ENCODE measurements around the gene CFAP126.
"Not testable (repeated sequence)": the region's sequence is repeated elsewhere in the genome, so short reads cannot be mapped to it uniquely, and the experiment has no call there.

The CFAP126 gene, protein sequence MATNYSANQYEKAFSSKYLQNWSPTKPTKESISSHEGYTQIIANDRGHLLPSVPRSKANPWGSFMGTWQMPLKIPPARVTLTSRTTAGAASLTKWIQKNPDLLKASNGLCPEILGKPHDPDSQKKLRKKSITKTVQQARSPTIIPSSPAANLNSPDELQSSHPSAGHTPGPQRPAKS

DNA sequence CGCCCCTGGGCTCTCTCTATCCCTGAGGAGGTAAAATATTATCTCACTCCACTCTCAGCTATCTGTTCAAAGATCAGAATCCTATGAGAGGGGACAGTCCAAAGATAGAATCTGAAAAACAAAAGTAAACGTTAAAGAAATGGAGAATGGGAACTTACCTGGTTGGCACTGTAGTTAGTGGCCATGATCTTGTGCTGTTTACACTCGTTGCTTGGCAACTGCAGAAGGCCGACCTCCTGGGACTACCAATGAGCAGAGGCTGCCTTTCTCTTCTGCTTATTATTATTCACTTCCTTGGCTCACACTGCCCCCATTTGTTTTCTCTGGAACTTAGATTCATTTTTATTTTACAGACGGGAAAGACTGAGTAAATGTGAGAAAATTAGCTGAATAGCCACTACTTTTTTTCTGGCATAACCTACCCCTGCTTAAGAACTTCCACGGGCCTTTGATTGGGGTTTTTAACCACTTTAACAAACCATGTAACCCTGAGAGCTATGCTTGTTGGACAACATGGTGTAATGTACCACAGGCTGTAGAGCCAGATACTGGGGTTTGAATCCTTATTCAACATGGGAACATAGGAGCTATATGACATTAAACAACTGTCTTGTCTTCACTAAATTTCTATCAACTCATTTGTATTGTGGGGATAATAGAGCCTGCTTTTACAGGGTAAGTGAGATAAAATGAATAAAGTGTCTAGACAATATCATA, at the start of gene CFAP126:
TSS of gene CFAP126 (minus strand) at position 193 of the 717 bp plus-strand sequence. CDS start at position 185, 8 bp downstream.
- in situ Hi-C loops (cut with MboI; ENCODE audit: low sequenced_read_pairs), result loop anchor here (25.0 kb wide), 1 partner anchor 156 kb away; the partner anchor contains the start of genes APOA2, FCER1G and NDUFS2

DNA sequence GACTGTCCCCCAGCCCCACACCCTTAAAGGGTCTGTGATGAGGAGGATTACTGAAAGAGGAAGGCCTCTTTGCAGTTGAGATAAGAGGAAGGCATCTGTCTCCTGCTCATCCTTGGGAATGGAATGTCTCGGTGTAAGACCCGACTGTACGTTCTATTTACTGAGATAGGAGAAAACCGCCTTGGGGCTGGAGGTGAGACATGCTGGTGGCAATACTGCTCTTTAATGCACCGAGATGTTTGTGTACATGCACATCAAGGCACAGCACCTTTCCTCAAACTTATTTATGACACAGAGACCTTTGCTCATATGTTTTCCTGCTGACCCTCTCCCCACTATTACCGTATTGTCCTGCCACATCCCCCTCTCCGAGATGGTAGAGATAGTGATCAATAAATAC, 45.4 kb upstream of the CFAP126 start:
- in situ Hi-C loops (cut with MboI; ENCODE audit: low sequenced_read_pairs), result not testable (repeated sequence)

DNA sequence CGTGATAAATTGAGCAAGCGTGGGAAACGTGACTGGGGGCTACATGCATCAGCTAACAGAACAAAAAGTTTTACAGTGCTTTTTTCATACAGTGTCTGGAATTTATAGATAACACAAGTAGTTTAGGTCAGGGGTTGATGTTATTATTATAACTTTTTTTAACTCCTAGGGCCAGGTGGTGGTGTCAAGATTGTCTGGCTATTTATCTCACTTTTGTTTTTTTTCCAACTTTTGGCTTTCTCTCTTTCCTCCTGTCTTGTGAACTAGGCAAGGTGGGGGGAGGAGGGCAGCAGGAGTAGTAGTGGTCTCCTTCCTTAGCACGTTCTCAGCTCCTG, 42.9 kb upstream of the CFAP126 start:
- in situ Hi-C loops (cut with MboI; ENCODE audit: low sequenced_read_pairs), result not testable (repeated sequence)

DNA sequence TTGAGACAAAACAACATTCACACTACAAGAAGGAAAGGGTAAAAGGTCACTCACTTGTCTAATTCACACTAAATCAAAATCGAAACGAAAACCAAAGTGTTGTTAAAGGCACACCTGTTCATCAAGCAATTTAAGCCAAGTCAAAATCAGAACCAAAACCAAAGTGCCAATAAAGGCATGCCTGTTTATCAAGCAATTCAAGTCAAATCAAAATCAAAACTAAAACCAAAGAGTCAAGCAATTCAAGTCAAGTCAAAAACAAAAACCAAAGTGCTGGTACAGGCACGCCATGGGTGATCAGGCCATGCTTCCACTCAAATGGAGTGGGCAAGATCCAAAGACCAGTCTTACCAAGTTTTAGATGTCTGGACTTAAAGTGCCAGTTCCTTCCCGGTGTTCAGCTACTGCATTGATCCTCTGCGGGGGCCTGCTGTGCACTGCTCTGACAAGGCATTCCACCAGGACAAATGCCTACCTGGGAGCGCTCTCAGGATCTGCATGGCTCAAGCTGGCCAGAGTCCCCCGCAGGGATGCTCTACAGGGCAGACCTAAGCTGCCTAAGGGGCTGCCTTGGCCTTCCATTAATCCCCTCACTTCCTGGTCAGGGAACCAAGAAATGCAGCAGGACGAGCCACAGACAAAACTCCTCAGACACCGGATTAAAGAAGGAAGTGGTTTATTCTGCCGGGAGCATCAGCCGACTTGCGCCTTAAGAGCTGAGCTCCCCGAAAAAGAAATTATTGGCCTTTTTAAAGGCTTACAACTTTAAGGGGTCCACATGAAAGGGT, 42.4 kb upstream of the CFAP126 start:
- in situ Hi-C loops (cut with MboI; ENCODE audit: low sequenced_read_pairs), result not testable (repeated sequence)

DNA sequence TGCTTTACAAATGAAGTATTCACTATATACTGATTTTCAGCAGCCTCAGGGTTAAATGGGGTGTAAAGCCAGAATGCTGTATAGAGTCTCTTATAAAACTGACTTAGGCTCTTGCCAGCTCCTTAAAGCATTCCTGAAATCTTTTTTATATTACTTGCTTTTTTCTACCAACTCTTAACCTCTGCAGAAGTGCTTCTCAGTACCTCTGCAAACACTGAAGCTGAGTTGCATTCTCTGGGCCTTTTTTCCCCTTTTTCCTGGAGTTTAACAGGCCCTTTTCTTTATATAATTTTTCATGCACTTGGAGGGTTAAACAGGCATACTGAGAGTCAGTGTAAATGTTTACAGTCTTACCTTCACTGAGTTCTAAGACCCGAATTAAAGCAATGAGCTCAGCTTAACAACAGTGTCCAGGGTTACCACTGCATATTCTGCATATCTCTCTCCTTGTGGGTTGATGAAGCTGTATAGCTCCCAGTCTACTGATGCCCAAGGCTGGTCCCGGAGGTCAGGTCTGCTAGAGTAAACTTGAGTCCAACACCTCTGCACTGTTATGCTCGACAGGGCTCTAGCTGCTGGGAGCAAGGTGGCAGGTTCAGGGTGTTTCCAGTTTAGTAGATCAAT, 40.9 kb upstream of the CFAP126 start:
- in situ Hi-C loops (cut with MboI; ENCODE audit: low sequenced_read_pairs), result no loop called here

DNA sequence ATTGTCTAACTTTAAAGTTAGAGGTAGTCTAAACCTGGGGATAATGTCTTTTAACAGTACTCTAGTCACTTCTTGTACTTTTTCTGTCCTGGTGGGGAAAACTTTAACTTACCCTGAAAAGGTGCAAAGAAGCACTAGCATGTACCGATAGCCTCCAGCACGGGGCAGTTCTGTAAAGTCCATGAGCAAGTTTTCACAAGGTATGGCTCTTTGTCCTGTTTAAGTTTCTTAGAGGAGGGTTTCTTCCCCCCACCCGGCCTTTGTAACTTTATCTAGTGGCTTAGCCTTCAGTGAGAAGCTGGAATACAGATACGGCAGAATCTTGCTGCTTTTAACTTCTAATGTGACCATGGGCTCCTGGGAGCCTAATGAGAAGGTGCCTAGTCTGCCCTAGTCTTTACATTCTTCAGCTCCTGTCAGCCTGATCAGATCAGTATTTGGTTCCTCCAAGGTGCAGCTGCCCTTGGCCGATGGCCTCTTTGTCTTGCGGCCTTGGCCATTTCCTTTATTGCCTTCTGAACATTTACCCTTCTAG, 39.8 kb upstream of the CFAP126 start:
- in situ Hi-C loops (cut with MboI; ENCODE audit: low sequenced_read_pairs), result no loop called here

DNA sequence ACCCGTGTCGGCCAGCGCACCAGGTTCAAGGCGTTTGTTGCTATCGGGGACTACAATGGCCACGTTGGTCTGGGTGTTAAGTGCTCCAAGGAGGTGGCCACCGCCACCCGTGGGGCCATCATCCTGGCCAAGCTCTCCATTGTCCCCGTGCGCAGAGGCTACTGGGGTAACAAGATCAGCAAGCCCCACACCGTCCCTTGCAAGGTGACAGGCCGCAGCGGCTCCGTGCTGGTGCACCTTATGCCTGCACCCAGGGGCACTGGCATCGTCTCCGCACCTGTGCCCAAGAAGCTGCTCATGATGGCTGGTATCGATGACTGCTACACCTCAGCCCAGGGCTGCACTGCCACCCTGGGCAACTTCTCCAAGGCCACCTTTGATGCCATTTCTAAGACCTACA, 38.9 kb upstream of the CFAP126 start:
- in situ Hi-C loops (cut with MboI; ENCODE audit: low sequenced_read_pairs), result not testable (repeated sequence)

DNA sequence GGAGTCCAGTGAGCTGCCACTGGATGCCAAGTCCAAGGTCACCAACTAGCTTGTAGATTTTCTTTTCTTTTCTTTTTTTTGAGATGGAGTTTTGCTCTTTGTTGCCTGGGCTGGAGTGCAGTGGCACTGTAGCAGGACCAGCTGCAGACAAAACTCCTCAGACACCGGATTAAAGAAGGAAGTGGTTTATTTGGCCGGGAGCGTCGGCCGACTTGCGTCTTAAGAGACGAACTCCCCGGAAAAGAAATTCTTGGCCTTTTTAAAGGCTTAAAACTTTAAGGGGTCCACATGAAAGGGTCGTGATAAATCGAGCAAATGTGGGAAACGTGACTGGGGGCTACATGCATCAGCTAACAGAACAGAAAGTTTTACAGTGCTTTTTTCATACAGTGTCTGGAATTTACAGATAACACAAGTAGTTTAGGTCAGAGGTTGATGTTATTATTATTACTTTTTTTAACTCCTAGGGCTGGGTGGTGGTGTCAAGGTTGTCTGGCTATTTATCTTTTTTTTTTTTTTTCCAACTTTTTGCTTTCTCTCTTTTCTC, 36.4 kb upstream of the CFAP126 start:
- in situ Hi-C loops (cut with MboI; ENCODE audit: low sequenced_read_pairs), result no loop called here

DNA sequence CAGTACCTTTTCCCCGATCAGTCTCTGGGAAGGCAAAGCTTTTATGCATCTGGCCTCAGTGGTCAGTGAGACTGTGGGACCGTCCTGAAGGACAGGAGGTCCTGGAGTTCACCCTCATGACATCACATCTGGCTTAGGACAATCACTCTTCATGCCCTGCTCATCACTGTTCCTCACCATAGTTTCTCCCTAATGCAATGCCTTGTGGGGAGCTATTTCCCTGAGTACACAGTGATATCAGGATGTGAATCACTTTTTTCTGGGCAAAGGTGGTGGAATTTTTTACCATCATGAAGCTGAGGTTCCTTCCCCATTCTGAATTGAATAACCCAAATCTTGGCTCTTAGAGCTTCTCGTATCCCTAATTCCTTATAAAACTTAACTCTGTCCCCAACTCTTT, 34.8 kb upstream of the CFAP126 start:
- in situ Hi-C loops (cut with MboI; ENCODE audit: low sequenced_read_pairs), result no loop called here

DNA sequence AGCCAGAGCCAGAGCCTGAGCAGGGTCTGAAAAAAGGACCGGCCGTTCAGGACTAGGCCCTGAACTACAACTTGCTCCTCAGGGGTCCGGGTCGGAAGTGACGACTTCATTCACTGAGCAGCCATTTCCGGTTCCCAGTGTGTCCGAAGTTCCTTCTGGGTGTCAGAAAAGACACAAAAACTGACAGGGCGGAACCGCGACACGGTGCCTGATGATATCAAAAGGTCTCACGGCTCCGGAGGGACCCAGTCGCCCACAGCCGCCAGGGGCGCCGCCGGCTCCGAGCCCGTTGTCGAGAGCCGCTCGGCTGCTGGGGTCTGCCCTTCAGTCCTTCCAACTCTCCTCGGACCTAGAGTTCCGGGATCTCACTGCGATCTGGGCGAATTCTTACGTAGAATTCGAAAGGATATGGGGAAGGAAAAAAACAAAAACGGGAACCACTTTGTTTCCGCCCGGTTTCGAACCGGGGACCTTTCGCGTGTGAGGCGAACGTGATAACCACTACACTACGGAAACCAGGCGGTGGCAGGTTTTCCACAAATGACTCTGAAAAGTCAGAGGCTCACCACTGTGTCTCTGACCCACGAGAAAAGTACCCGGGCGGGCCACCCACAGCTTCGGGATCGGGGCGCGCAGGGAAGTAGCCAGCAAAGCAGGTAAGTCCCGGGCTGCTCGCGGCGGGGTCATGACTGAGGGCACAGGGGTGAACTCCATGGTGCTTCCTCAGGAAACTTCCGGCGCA, 31.8 kb upstream of the CFAP126 start:
- in situ Hi-C loops (cut with MboI; ENCODE audit: low sequenced_read_pairs), result no loop called here

DNA sequence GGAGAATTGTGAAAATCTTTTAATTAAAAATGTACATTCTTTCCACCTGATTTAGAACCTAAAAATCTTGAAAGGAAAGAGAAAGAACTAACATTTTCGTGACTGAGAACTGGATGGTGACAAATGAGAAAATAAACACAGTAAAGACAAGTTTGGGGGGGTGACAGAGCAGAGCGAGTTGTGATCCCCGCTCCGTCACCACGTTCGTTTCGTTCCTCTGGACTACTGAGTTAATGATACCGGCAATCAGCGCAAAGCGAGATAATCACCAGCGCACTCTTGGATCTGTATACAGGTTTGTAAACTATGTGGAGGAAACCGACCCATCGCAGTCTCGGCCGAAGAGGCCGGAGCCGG, 31.2 kb upstream of the CFAP126 start:
- in situ Hi-C loops (cut with MboI; ENCODE audit: low sequenced_read_pairs), result no loop called here

DNA sequence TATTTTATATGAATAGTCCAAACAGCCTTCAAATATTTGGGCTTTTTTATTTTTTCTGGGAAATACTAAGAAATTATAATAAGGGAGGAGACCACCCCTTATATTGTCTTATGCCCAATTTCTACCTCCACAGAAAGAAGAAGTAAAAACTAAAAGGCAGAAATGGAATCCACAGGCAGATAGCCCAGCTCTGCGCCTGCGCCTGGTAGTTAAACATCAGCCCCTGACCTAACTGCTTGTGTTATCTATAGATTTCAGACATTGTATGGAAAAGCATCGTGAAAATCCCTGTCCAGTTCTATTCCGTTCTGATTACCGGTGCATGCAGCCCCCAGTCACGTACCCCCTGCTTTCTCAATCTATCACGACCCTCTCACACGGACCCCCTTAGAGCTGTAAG, 29.4 kb upstream of the CFAP126 start:
- in situ Hi-C loops (cut with MboI; ENCODE audit: low sequenced_read_pairs), result not testable (repeated sequence)

DNA sequence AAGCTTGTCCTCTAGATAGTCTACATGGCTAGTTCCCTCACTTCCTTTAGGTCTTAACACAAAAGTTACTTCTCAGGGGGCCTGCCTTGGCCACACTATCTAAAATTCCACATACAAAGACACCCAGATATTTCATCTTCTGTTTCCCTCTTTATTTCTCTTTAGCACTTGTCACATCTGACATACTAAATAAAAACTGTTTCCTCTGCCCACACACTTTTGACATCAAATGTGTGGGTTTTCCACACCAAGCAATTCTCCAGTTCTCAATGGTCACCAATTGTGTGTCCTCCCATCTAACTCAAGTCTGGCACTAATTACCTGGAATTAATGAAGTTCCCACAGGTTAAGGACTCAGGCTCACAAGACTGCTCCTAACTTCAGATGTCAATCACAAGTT, 25.5 kb upstream of the CFAP126 start:
- in situ Hi-C loops (cut with MboI; ENCODE audit: low sequenced_read_pairs), result no loop called here

DNA sequence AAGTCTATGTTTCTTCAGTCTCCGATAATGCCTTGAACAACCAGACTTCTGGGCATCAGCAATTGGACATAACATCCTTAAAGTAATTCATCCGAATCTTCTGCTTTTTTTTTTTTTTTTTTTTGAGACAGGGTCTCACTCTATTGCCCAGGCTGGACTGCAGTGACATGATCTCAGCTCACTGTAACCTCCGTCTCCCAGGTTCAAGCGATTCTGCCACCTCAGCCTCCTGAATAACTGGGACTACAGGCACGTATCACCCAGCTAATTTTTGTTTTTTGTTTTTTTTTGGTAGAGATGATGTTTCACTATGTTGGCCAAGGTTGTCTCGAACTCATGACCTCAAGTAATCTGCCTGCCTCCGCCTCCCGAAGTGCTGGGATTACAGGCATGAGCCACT, 23.9 kb upstream of the CFAP126 start:
- in situ Hi-C loops (cut with MboI; ENCODE audit: low sequenced_read_pairs), result no loop called here

DNA sequence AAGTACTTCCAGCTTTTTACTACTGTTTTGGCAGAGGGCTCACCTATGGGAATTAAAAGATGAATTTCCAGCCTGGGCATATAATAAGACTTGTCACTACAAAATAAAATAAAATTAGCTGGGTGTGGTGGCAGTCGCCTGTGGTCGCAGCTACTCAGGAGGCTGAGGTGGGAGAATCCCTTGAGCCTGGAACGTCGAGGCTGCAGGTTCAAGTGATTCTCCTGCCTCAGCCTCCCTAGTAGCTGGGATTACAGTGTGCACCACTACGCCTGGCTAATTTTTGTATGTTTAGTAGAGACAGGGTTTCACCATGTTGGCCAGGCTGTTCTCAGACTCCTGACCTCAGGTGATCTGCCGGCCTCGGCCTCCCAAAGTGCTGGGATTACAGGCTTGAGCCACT, 23.5 kb upstream of the CFAP126 start:
- in situ Hi-C loops (cut with MboI; ENCODE audit: low sequenced_read_pairs), result not testable (repeated sequence)

DNA sequence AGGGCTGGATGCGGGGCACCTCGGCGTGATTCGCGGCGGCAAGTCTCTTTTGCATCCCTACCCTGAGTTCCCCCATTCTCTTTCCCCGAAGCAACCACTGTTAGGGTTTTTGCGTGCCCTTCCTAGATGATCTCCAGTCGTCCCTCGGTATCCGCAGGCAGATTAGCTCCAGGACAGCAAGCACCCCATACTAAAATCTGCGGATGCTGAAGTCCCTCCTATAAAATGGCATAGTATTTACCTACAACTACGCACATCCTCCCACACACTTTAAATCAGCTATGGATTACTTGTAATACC, 22.8 kb upstream of the CFAP126 start:
- in situ Hi-C loops (cut with MboI; ENCODE audit: low sequenced_read_pairs), result no loop called here

DNA sequence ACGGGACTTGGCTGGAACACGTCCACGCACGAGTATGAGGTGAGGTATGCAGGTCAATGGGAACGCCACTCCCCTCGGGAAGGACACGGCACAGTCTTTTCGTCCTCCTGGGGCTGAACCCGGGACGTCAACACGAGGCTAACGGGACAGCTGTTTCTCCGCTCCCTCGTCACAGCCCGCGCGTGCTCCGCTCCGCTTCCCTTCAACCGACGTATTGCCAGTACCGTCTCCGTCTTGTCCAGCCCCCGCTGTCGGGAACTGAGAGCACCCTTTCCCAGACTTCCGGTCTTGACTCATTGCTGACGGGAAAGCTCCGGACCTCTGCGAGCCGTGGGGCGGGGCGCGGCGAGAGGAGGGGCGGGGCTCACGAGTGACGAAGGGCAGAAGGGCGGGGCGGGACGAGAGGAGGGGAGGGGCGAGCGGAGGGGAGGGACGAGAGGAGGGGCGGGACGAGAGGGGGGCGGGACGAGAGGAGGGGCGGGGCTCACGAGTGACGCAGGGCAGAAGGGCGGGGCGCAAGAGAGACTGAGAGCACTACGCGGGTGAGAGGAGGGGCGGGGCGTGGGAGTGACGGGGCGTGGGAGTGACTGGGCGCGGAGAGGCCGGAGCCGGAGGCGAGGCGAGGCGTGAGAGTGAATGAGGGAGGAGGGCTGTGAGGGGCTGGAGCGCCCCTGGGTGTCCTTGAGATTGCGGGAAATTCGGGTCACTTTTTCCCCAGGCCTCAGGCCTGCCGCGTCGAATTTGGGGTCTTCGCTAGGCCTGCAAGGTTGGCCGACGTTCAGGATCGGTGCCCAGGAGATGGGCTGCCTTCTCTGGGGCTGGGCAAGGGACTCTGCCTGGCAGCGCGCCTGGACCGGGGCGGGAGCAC, 22.2 kb upstream of the CFAP126 start:
- in situ Hi-C loops (cut with MboI; ENCODE audit: low sequenced_read_pairs), result no loop called here

DNA sequence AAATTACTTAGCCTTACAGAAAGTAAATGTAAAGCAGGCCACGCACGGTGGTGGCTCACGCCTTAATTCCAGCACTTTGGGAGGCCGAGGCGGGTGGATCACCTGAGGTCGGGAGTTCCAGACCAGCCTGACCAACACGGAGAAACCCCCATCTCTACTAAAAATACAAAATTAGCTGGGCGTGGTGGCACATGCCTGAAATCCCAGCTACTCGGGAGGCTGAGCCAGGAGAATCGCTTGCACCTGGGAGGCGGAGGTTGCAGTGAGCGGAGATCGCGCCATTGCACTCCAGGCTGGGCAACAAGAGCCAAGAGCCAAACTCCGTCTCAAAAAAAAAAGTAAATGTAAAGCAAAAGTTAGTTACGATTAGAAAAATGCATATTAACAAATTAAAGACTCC, 21.5 kb upstream of the CFAP126 start:
- in situ Hi-C loops (cut with MboI; ENCODE audit: low sequenced_read_pairs), result not testable (repeated sequence)

DNA sequence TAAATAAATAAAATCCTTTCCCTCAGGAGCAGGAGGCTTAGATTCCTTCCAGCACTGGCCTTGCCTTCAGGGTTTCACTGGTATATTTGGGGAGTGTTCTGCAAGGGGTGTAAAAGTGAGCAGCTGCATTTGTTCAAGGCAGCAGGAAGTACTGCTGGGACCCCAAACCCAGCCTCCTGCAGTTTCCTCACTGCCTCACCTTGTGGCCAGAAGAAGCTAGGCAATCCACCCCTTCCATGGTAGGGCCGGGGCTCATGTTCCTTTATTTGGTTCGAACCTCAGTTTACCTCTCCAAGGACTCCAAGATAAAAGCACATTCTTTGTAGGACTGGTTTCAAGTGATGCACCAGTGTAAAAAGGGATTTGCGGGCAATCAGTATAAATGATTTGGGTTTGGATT, 21.0 kb upstream of the CFAP126 start:
- in situ Hi-C loops (cut with MboI; ENCODE audit: low sequenced_read_pairs), result no loop called here
